GM21825 (cell line): ENCODE measurements around the gene NELFB.
"Not testable (repeated sequence)": the region's sequence is repeated elsewhere in the genome, so short reads cannot be mapped to it uniquely, and the experiment has no call there.

Experiments
- ATAC-seq: cut with Tn5 transposase; IDR thresholded peaks from one replicate; pipeline ENCODE4 v1.9.1; 2021; ENCODE audit warnings: mild to moderate bottlenecking, moderate library complexity; ENCODE audit not compliant: unreplicated experiment

NELFB gene

GRCh38 chr9:137245450-137246421 is 9.4 kb upstream of the NELFB start:
- ATAC-seq: no peak

- ATAC-seq: no peak
These were observed 7.8 kb upstream of the NELFB start for GRCh38 chr9:137247135-137247915.

- no peak for ATAC-seq
These were observed 7.3 kb upstream of the NELFB start for GRCh38 chr9:137247916-137248175.

- no peak for ATAC-seq
These were observed 4.6 kb upstream of the NELFB start for GRCh38 chr9:137250329-137251193.

- no peak for ATAC-seq
These were observed 4.0 kb upstream of the NELFB start, which contains the start of gene STPG3 for GRCh38 chr9:137251194-137251461. Gene STPG3, plus strand, starts transcription at chr9:137251286. Its CDS starts 1 bp downstream, at chr9:137251287.

GRCh38 chr9:137251490-137252268 is 3.4 kb upstream of the NELFB start:
- ATAC-seq: no peak

GRCh38 chr9:137252555-137253506 is 2.3 kb upstream of the NELFB start:
- no peak for ATAC-seq

GRCh38 chr9:137253717-137254623 is 1.2 kb upstream of the NELFB start:
- ATAC-seq: no peak

GRCh38 chr9:137255448-137256114 is 454 bp downstream of the NELFB start:
- ATAC-seq: no peak

GRCh38 chr9:137256362-137256761 is 1.2 kb downstream of the NELFB start:
- no peak for ATAC-seq

GRCh38 chr9:137256856-137257255 is 1.7 kb downstream of the NELFB start:
- ATAC-seq: no peak

- ATAC-seq: not testable (repeated sequence)
These were observed 7.2 kb downstream of the NELFB start for GRCh38 chr9:137262173-137262908.

GRCh38 chr9:137262909-137263285 is 7.8 kb downstream of the NELFB start:
- ATAC-seq: no peak

GRCh38 chr9:137263506-137263905 is 8.4 kb downstream of the NELFB start:
- ATAC-seq: no peak

GRCh38 chr9:137264067-137264466 is 8.9 kb downstream of the NELFB start:
- no peak for ATAC-seq

GRCh38 chr9:137265496-137266161 is 10.5 kb downstream of the NELFB start:
- ATAC-seq: no peak

- no peak for ATAC-seq
These were observed 11.0 kb downstream of the NELFB start for GRCh38 chr9:137266162-137266527.
